H9 (cell line): ENCODE results near the gene GET4. TPM values are rescaled to one million over a fixed set of nuclear protein-coding genes. Genes with fewer than 3 reads are reported as not detected.

ENCODE experiments used
- DNase-seq: peaks from one replicate; pipeline ENCODE4 v3.0.0-alpha.2; 2017
- H2AFZ ChIP-seq: one replicate; pipeline ENCODE4 v1.6.1; 2013; ENCODE audit warnings: mild to moderate bottlenecking, low read length, control low read depth, moderate library complexity
- H2AK5ac ChIP-seq: 2 replicates; pipeline ENCODE4 v1.6.1; 2013; ENCODE audit warnings: low read length, control low read depth, mixed read lengths; ENCODE audit not compliant: insufficient read length
- H2BK120ac ChIP-seq: one replicate; pipeline ENCODE4 v1.6.1; 2013; ENCODE audit warnings: low read depth, mild to moderate bottlenecking, low read length, control low read depth, inconsistent platforms; ENCODE audit not compliant: poor library complexity, severe bottlenecking
- H2BK12ac ChIP-seq: 2 replicates; pipeline ENCODE4 v1.6.1; 2013; ENCODE audit warnings: low read length, control low read depth, mixed read lengths, low read depth; ENCODE audit not compliant: insufficient read length
- H2BK15ac ChIP-seq: 2 replicates; pipeline ENCODE4 v1.6.1; 2013; ENCODE audit warnings: low read depth, low read length, control low read depth
- H2BK20ac ChIP-seq: one replicate; pipeline ENCODE4 v1.6.1; 2013; ENCODE audit warnings: low read depth, mild to moderate bottlenecking, low read length, control low read depth, inconsistent platforms; ENCODE audit not compliant: poor library complexity, severe bottlenecking
- H2BK5ac ChIP-seq: 2 replicates; pipeline ENCODE4 v1.6.1; 2013; ENCODE audit warnings: low read length, control low read depth, mixed read lengths; ENCODE audit not compliant: insufficient read length
- H3K14ac ChIP-seq: 2 replicates; pipeline ENCODE4 v1.6.1; 2013; ENCODE audit warnings: low read length, control low read depth; ENCODE audit not compliant: insufficient read depth
- H3K18ac ChIP-seq: 2 replicates; pipeline ENCODE4 v1.6.1; 2013; ENCODE audit warnings: low read depth, mild to moderate bottlenecking, mixed read lengths, low read length, control low read depth; ENCODE audit not compliant: insufficient read length
- H3K23ac ChIP-seq: 2 replicates; pipeline ENCODE4 v1.6.1; 2013; ENCODE audit warnings: low read length, control low read depth, mixed read lengths, low read depth; ENCODE audit not compliant: insufficient read length
- H3K23me2 ChIP-seq: 2 replicates; pipeline ENCODE4 v1.6.1; 2013; ENCODE audit warnings: low read depth, mild to moderate bottlenecking, mixed read lengths, low read length, control low read depth; ENCODE audit not compliant: insufficient read length, poor library complexity, severe bottlenecking
- H3K27ac ChIP-seq: 2 replicates; pipeline ENCODE4 v1.5.1; 2013; ENCODE audit warnings: low read length, control low read depth, mixed read lengths, low read depth; ENCODE audit not compliant: insufficient read length
- H3K27me3 ChIP-seq: 2 replicates; pipeline ENCODE4 v1.6.1; 2013; ENCODE audit warnings: low read length, control low read depth, inconsistent platforms; ENCODE audit not compliant: insufficient read depth
- H3K4ac ChIP-seq: 2 replicates; pipeline ENCODE4 v1.6.1; 2013; ENCODE audit warnings: low read depth, mild to moderate bottlenecking, control low read depth, inconsistent platforms, low read length, moderate library complexity
- H3K4me1 ChIP-seq: 2 replicates; pipeline ENCODE4 v1.6.1; 2013; ENCODE audit warnings: low read length, control low read depth, inconsistent platforms; ENCODE audit not compliant: insufficient read depth
- H3K4me2 ChIP-seq: 2 replicates; pipeline ENCODE4 v1.6.1; 2013; ENCODE audit warnings: low read length, control low read depth, mixed read lengths; ENCODE audit not compliant: insufficient read length, insufficient read depth
- H3K56ac ChIP-seq: 2 replicates; pipeline ENCODE4 v1.6.1; 2013; ENCODE audit warnings: low read depth, mild to moderate bottlenecking, mixed read lengths, low read length, control low read depth; ENCODE audit not compliant: insufficient read length
- H3K79me1 ChIP-seq: 2 replicates; pipeline ENCODE4 v1.6.1; 2013; ENCODE audit warnings: low read depth, mild to moderate bottlenecking, moderate library complexity, low read length, control low read depth, inconsistent platforms; ENCODE audit not compliant: insufficient read depth, poor library complexity, severe bottlenecking
- H3K79me2 ChIP-seq: 2 replicates; pipeline ENCODE4 v1.6.1; 2013; ENCODE audit warnings: low read length, control low read depth, inconsistent platforms; ENCODE audit not compliant: insufficient read depth
- H3K9ac ChIP-seq: 2 replicates; pipeline ENCODE4 v1.6.1; 2013; ENCODE audit warnings: low read length, control low read depth, mixed read lengths; ENCODE audit not compliant: insufficient read length; ENCODE audit errors: extremely low read depth
- H3K9me3 ChIP-seq: one replicate; pipeline ENCODE4 v1.6.1; 2013; ENCODE audit warnings: low read depth, low read length, inconsistent platforms; ENCODE audit not compliant: control insufficient read depth
- H3T11ph ChIP-seq: one replicate; pipeline ENCODE4 v1.6.1; 2013; ENCODE audit warnings: mild to moderate bottlenecking, low read length, control low read depth, inconsistent platforms
- H4K20me1 ChIP-seq: one replicate; pipeline ENCODE4 v1.6.1; 2013; ENCODE audit not compliant: control insufficient read depth, insufficient read length, insufficient read depth
- H4K5ac ChIP-seq: 2 replicates; pipeline ENCODE4 v1.6.1; 2013; ENCODE audit warnings: low read depth, mild to moderate bottlenecking, mixed read lengths, low read length, control low read depth; ENCODE audit not compliant: insufficient read length
- H4K8ac ChIP-seq: replicated peaks from 2 replicates; pipeline ENCODE4 v1.6.1; 2013; ENCODE audit warnings: low read length, control low read depth, mixed read lengths, low read depth; ENCODE audit not compliant: insufficient read length
- H4K91ac ChIP-seq: 2 replicates; pipeline ENCODE4 v1.6.1; 2013; ENCODE audit warnings: low read depth, mild to moderate bottlenecking, moderate library complexity, mixed read lengths, low read length, control low read depth; ENCODE audit not compliant: insufficient read length
- H3K27ac Mint-ChIP-seq, 3 experiments: 2 replicates in 2 of 3; 3 replicates in 1 of 3; pipeline ENCODE4 v1.8.0; 2020 to 2021; ENCODE audit warnings: mixed read lengths in 3 of 3, mild to moderate bottlenecking in 1 of 3, moderate library complexity in 1 of 3
- H3K27me3 Mint-ChIP-seq: 2 replicates; pipeline ENCODE4 v1.8.0; 2021; ENCODE audit warnings: low read depth, mild to moderate bottlenecking, moderate library complexity, mixed read lengths
- H3K36me3 Mint-ChIP-seq, 3 experiments: 2 replicates in 2 of 3; 3 replicates in 1 of 3; pipeline ENCODE4 v1.8.0; 2020 to 2021; ENCODE audit warnings: low read depth in 3 of 3, mixed read lengths in 3 of 3; ENCODE audit not compliant: insufficient read depth in 1 of 3
- H3K4me1 Mint-ChIP-seq, 2 experiments: 2 replicates each; pipeline ENCODE4 v1.8.0; 2020; ENCODE audit warnings: mixed read lengths in 2 of 2
- H3K4me3 Mint-ChIP-seq, 2 experiments: 2 replicates in 1 of 2; 3 replicates in 1 of 2; pipeline ENCODE4 v1.8.0; 2020 to 2021; ENCODE audit warnings: mild to moderate bottlenecking in 2 of 2, mixed read lengths in 2 of 2, moderate library complexity in 1 of 2
- H3K9me3 Mint-ChIP-seq, 2 experiments: 2 replicates in 1 of 2; 3 replicates in 1 of 2; pipeline ENCODE4 v1.8.0; 2020; ENCODE audit warnings: mild to moderate bottlenecking in 2 of 2, mixed read lengths in 2 of 2, moderate library complexity in 1 of 2
- WGBS: extraction: QIAGEN DNeasy Blood & Tissue Kit; methylation state at CpG from one replicate; pipeline ENCODE4 v1.1.7; 2013; ENCODE audit warnings: missing lambda C conversion rate, low lambda C conversion rate, mixed read lengths; ENCODE audit not compliant: insufficient read length; ENCODE audit errors: extremely low coverage; 5-methylcytosine and 5-hydroxymethylcytosine counted together
- total RNA-seq: library from RNA; stranded (reverse); gene quantifications from 2 replicates; pipeline ENCODE4 v1.2.1, GENCODE V29; 2021
- TF ChIP-seq, protein P1 (sequence below): fragments of 200-600 bp; sonication (generic); conservative IDR thresholded peaks from 3 replicates; pipeline ENCODE4 v1.8.0; 2021; ENCODE audit warnings: antibody characterized with exemption, mild to moderate bottlenecking

The GET4 gene
- total RNA-seq, 1 experiment from 2014 or later: 70.2 TPM

DNA sequence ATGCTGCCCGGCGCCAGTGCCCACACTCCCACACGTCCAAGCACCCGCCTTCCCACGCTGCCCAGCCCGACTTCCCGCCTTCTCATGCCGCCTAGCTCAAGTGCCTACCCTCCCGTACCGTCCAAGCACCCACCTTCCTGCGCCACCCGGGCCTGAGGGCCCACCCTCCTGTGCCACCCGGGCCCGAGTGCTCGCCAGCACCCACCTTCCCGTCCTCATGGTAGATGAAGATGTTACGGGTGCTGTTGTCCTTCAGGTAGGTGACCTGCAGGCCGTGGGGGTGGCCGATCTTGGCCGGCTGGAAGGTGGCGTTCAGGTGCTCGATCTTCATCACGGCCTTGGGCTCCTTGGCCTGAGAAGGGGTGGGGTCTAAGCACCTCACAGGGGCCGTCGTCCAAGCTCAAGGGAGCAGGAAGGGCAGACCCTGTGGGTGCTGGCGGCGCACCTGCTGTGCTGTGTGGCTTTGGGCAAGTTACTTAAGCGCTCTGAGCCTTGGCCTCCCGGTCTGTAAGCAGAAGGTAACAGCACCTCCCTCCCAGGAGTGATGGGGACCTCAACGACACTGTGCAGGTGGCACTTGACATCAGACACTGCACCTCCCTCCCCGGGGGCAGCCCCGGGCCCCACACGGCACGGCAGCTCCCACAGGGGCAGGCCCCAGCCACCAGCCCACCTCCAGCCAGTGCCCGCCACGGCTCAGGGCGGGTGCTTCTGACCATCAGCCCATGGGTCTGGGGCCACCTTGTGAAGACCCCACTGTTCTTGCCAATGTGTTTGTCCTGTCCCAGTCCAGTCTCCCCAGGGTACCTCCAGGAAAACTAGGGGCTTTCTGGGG is 27.8 kb downstream of the GET4 start:
- Histone ChIP-seq H2BK20ac (no peak overlapping the region), H3K27ac (no peak overlapping the region), H4K91ac (no peak overlapping the region), H4K8ac (no peak overlapping the region), H4K5ac (no peak overlapping the region), H2BK15ac (no peak overlapping the region), H3K4me1 (no peaks in the 10 kb centered on the region), H3K9me3 (no peaks in the 10 kb centered on the region), H2BK120ac (no peak overlapping the region), H3K9ac (no peak overlapping the region), H3K23me2 (peaks cover 3% of the 10 kb centered on the region), H4K20me1 (no peaks in the 10 kb centered on the region), H3K27me3 (no peaks in the 10 kb centered on the region; the same call in 1 of the 2 replicates), H3K14ac (no peak overlapping the region), H2AK5ac (no peak overlapping the region), H3K4ac (no peak overlapping the region), H3K79me2 (no peaks in the 10 kb centered on the region), H2BK12ac (no peak overlapping the region), H2BK5ac (no peak overlapping the region), H3K23ac (no peak overlapping the region), H3K18ac (no peak overlapping the region), H3K56ac (no peak overlapping the region), H2AFZ (no peak overlapping the region), H3K4me2 (no peak overlapping the region), H3T11ph (no peak overlapping the region), H3K79me1 (no peaks in the 10 kb centered on the region)
- peaks cover 2 to 5% of the 10 kb centered on the region in 2 experiments; a peak in 1 of 4 replicates for H3K4me1 Mint-ChIP-seq
- peaks cover 20% of the 10 kb centered on the region for H3K27me3 Mint-ChIP-seq
- no peaks in the 10 kb centered on the region; a peak in 1 of 5 replicates for H3K9me3 Mint-ChIP-seq
- TF ChIP-seq, protein P1, sequence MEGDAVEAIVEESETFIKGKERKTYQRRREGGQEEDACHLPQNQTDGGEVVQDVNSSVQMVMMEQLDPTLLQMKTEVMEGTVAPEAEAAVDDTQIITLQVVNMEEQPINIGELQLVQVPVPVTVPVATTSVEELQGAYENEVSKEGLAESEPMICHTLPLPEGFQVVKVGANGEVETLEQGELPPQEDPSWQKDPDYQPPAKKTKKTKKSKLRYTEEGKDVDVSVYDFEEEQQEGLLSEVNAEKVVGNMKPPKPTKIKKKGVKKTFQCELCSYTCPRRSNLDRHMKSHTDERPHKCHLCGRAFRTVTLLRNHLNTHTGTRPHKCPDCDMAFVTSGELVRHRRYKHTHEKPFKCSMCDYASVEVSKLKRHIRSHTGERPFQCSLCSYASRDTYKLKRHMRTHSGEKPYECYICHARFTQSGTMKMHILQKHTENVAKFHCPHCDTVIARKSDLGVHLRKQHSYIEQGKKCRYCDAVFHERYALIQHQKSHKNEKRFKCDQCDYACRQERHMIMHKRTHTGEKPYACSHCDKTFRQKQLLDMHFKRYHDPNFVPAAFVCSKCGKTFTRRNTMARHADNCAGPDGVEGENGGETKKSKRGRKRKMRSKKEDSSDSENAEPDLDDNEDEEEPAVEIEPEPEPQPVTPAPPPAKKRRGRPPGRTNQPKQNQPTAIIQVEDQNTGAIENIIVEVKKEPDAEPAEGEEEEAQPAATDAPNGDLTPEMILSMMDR: no peak
- no peak overlapping the region for H3K27ac Mint-ChIP-seq
- H3K4me3 Mint-ChIP-seq: no peak overlapping the region
- WGBS: no CpG with 5 or more reads among the region's 37 CpGs
- no peaks in the 10 kb centered on the region for H3K36me3 Mint-ChIP-seq
- DNase-seq: no peak
